HEK293T (cell line): ENCODE data around the gene TRAF3.

Experiments
- CTCF ChIA-PET: fragments of 350-600 bp; formaldehyde crosslinking; extraction: SDS; loops from one replicate; lab custom pipeline; 2021; ENCODE audit warnings: antibody characterized with exemption, inconsistent platforms; lab: Yijun Ruan, JAX
- POLR2A ChIA-PET: fragments of 350-600 bp; formaldehyde crosslinking; extraction: SDS; loops from one replicate; lab custom pipeline; 2020; ENCODE audit warnings: antibody characterized with exemption, inconsistent platforms; lab: Yijun Ruan, JAX
- DNase-seq: peaks from one replicate; pipeline ENCODE4 v3.0.0; 2012; ENCODE audit warnings: mixed read lengths; ENCODE audit errors: extremely low spot score
- ARNT ChIP-seq: fragments of 450-650 bp; IDR thresholded peaks from 2 replicates; pipeline ENCODE4 v1.6.1; 2017; ENCODE audit warnings: mild to moderate bottlenecking
- BHLHE40 ChIP-seq: fragments of 450-650 bp; IDR thresholded peaks from 2 replicates; pipeline ENCODE4 v1.6.1; 2016; ENCODE audit warnings: mild to moderate bottlenecking, moderate library complexity, borderline replicate concordance
- CTBP1 ChIP-seq: fragments of 450-650 bp; IDR thresholded peaks from 2 replicates; pipeline ENCODE4 v1.6.1; 2016; ENCODE audit warnings: borderline replicate concordance
- ELF4 ChIP-seq: fragments of 450-650 bp; IDR thresholded peaks from 2 replicates; pipeline ENCODE4 v1.6.1; 2017; ENCODE audit warnings: antibody characterized with exemption
- FOXA1 ChIP-seq: fragments of 450-650 bp; IDR thresholded peaks from 2 replicates; pipeline ENCODE4 v1.6.1; 2016; ENCODE audit warnings: mild to moderate bottlenecking
- FOXK2 ChIP-seq: fragments of 450-650 bp; IDR thresholded peaks from 2 replicates; pipeline ENCODE4 v1.6.1; 2016; ENCODE audit warnings: mild to moderate bottlenecking
- FOXM1 ChIP-seq: fragments of 450-650 bp; IDR thresholded peaks from 2 replicates; pipeline ENCODE4 v1.6.1; 2017; ENCODE audit warnings: mild to moderate bottlenecking, borderline replicate concordance
- HDGF ChIP-seq: fragments of 450-650 bp; IDR thresholded peaks from 2 replicates; pipeline ENCODE4 v1.6.1; 2017; ENCODE audit warnings: antibody characterized with exemption, borderline replicate concordance
- L3MBTL2 ChIP-seq: fragments of 450-650 bp; conservative IDR thresholded peaks from 2 replicates; pipeline ENCODE4 v1.6.1; 2016; ENCODE audit warnings: mild to moderate bottlenecking
- LEF1 ChIP-seq: fragments of 450-650 bp; IDR thresholded peaks from 2 replicates; pipeline ENCODE4 v1.6.1; 2017; ENCODE audit warnings: mild to moderate bottlenecking, borderline replicate concordance
- NFRKB ChIP-seq: fragments of 450-650 bp; IDR thresholded peaks from 2 replicates; pipeline ENCODE4 v1.6.1; 2016; ENCODE audit warnings: mild to moderate bottlenecking, moderate library complexity
- SP1 ChIP-seq: fragments of 450-650 bp; IDR thresholded peaks from 2 replicates; pipeline ENCODE4 v1.6.1; 2017
- SUZ12 ChIP-seq: fragments of 450-650 bp; IDR thresholded peaks from 2 replicates; pipeline ENCODE4 v1.6.1; 2016; ENCODE audit warnings: mild to moderate bottlenecking
- TARDBP ChIP-seq: fragments of 450-650 bp; IDR thresholded peaks from 2 replicates; pipeline ENCODE4 v1.6.1; 2016
- ZNF384 ChIP-seq: fragments of 450-650 bp; IDR thresholded peaks from 2 replicates; pipeline ENCODE4 v1.6.1; 2016
- TF ChIP-seq, protein P1 (sequence below): fragments of 450-650 bp; IDR thresholded peaks from 2 replicates; pipeline ENCODE4 v1.6.1; 2016

TRAF3 gene

DNA sequence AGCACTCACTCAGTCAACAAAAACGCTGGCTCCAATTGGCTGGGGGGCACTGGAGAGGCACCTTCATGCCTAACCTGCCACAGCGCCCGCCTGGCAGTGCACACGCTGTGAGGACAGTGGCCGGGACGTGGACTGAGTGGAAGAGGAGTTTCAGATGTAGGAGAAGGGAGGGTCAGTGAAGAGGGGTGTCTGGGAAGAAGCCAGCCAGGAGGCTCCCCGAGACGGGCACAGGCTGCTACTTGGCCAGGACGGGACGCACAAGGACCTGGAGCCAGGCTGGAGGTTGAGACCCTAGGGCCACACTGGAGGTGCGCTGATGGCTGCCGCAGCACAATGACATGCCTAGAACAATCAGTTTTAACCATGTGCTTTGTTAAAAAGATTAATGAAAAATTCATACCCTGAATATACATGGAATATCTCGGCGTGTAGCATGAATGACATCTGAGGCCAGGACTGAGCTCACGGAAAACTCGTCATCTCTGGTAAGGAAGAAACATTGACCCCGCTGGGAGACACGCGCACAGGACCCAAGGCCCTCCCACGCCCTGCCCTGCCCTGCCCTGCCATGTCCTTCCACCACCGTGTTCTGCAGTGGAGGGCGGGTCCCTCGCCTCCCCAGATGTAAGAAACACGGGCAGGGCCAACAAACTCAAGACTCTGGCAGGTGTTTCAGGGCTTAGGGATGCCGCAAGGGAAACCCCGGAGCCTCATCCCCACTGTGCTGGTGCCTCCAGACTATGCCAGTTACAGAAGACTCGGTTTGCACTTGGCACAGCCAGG is 170.3 kb downstream of the TRAF3 start:
- no peak for TF ChIP-seq FOXM1
- TF ChIP-seq, protein P1, sequence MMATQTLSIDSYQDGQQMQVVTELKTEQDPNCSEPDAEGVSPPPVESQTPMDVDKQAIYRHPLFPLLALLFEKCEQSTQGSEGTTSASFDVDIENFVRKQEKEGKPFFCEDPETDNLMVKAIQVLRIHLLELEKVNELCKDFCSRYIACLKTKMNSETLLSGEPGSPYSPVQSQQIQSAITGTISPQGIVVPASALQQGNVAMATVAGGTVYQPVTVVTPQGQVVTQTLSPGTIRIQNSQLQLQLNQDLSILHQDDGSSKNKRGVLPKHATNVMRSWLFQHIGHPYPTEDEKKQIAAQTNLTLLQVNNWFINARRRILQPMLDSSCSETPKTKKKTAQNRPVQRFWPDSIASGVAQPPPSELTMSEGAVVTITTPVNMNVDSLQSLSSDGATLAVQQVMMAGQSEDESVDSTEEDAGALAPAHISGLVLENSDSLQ: no peak
- no peak for TF ChIP-seq CTBP1
- TF ChIP-seq ZNF384: no peak
- no peak for TF ChIP-seq FOXK2
- no peak for TF ChIP-seq HDGF
- TF ChIP-seq ELF4: no peak
- no peak for TF ChIP-seq SP1
- TF ChIP-seq LEF1: no peak
- POLR2A ChIA-PET: no interaction called here

DNA sequence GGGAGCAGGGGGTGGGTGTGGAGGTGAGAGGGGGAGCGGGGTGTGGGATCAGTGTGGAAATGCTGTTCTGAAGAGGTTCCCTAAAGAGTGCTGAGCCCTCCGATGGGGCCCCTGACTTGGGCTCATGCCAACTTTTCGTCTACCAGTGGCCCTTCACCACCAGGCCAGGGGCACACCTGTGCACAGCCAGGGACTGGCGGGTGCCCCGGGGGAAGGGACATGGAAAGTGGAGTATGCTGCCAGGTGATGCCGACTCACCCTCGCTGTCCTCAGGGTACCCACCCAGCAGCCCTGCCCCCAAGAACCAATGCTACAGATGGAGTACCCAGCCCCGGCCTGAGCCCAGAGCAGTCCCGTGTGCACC is 171.4 kb downstream of the TRAF3 start:
- ChIA-PET POLR2A (no interaction called here), CTCF (no interaction called here)
- no peak for DNase-seq
- TF ChIP-seq FOXK2: no peak
- no peak for TF ChIP-seq TARDBP
- TF ChIP-seq SUZ12: no peak
- TF ChIP-seq ARNT: no peak
- no peak for TF ChIP-seq FOXM1
- no peak for TF ChIP-seq L3MBTL2
- TF ChIP-seq NFRKB: no peak
- TF ChIP-seq ZNF384: no peak
- TF ChIP-seq, protein P1: no peak
- TF ChIP-seq HDGF: no peak
- TF ChIP-seq BHLHE40: no peak
- TF ChIP-seq SP1: no peak

More for the DNA sequence above, 170.3 kb downstream of the TRAF3 start:
- no peak for DNase-seq
- CTCF ChIA-PET: no interaction called here

- CTCF ChIA-PET: no interaction called here
- TF ChIP-seq HDGF (no peak), FOXM1 (no peak), SP1 (no peak), NFRKB (no peak), BHLHE40 (no peak), ZNF384 (no peak), TARDBP (no peak)
- no peak for DNase-seq
- POLR2A ChIA-PET: no interaction called here
These were observed 172.0 kb downstream of the TRAF3 start for GRCh38 chr14:102949062-102949800.

GRCh38 chr14:102949801-102950451 is 172.7 kb downstream of the TRAF3 start:
- ChIA-PET POLR2A (no interaction called here), CTCF (no interaction called here)

GRCh38 chr14:102951034-102951433 is 173.8 kb downstream of the TRAF3 start:
- POLR2A ChIA-PET: no interaction called here
- TF ChIP-seq FOXA1: no peak
- CTCF ChIA-PET: no interaction called here
- DNase-seq: no peak

More at GRCh38 chr14:102949801-102950451, 172.7 kb downstream of the TRAF3 start:
- no peak for TF ChIP-seq ELF4
- no peak for TF ChIP-seq CTBP1
- TF ChIP-seq, protein P1: no peak
- no peak for TF ChIP-seq BHLHE40
- TF ChIP-seq ZNF384: no peak
- TF ChIP-seq SUZ12: no peak
- TF ChIP-seq LEF1: no peak
- TF ChIP-seq TARDBP: no peak
- no peak for TF ChIP-seq L3MBTL2
- TF ChIP-seq NFRKB: no peak
- TF ChIP-seq FOXA1: no peak
- TF ChIP-seq FOXM1: no peak
- no peak for TF ChIP-seq ARNT
- no peak for TF ChIP-seq HDGF
- no peak for TF ChIP-seq FOXK2
- no peak for TF ChIP-seq SP1
- no peak for DNase-seq

GRCh38 chr14:102951799-102952198 is 174.6 kb downstream of the TRAF3 start:
- no peak for DNase-seq
- TF ChIP-seq NFRKB (no peak), ZNF384 (no peak), FOXK2 (no peak), SP1 (no peak), L3MBTL2 (no peak), CTBP1 (no peak), ELF4 (no peak), LEF1 (no peak), FOXA1 (no peak), SUZ12 (no peak), BHLHE40 (no peak), FOXM1 (no peak), ARNT (no peak), TARDBP (no peak), HDGF (no peak)
- TF ChIP-seq, protein P1: no peak
- CTCF ChIA-PET: no interaction called here
- POLR2A ChIA-PET: no interaction called here
